ENCODE results near the gene OPA1.

Gene OPA1

DNA sequence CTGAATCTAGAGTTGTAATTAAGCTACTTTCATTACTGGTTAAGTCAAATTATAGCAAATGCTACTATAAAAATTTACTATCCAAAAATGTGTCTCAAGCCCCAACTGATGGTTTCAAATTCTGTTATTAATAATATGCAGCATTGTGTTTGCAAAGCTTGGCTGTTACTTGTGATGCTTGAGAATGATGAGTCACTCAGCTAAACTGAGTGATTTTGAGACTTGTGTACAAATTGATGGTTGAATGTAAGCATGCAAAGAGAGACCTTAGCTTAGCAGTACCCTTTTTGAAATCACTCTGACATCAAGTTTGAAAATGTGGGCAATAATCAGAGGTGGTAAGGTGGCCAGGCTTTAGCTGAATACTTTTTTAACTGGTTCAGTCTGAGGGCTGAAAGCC is 27.6 kb downstream of the OPA1 start:
- DNase-seq, result no peak
- Histone ChIP-seq H3K36me3 (replicated peaks; ENCODE audit: insufficient read depth, low read length) (peaks cover 9% of the 10 kb centered on the region; the same call in 1 of the 2 replicates), H3K4me2 (ENCODE audit: low read depth, low read length) (no peak overlapping the region), H3K4me1 (ENCODE audit: low read length) (no peaks in the 10 kb centered on the region), H3K4me3 (ENCODE audit: low read length) (no peak overlapping the region), H3K9ac (ENCODE audit: low read length) (no peak overlapping the region), H3K27ac (ENCODE audit: low read length) (no peak overlapping the region), H4K20me1 (ENCODE audit: insufficient read depth, low read length) (no peaks in the 10 kb centered on the region; the same call in 1 of the 2 replicates), H3K27me3 (replicated peaks; ENCODE audit: insufficient read depth, low read length) (no peaks in the 10 kb centered on the region), H3K9me2 (replicated peaks; ENCODE audit: insufficient read depth, low read length) (no peaks in the 10 kb centered on the region), H3K9me3 (replicated peaks; ENCODE audit: insufficient read depth, low read length) (no peaks in the 10 kb centered on the region), H2AFZ (ENCODE audit: low read length) (no peak overlapping the region), H3K79me2 (ENCODE audit: low read length) (peaks cover 8% of the 10 kb centered on the region; the same call in 1 of the 2 replicates), H3F3A (ENCODE audit: insufficient read depth, low read length) (no peaks in the 10 kb centered on the region)
- TF ChIP-seq EZH2phosphoT487 (IDR thresholded peaks at IDR 0.05; ENCODE audit: low read length), result no peak
- no peak for TF ChIP-seq EZH2 (optimal IDR thresholded peaks at IDR 0.05; ENCODE audit: low read depth, low read length)
- TF ChIP-seq, protein P1, sequence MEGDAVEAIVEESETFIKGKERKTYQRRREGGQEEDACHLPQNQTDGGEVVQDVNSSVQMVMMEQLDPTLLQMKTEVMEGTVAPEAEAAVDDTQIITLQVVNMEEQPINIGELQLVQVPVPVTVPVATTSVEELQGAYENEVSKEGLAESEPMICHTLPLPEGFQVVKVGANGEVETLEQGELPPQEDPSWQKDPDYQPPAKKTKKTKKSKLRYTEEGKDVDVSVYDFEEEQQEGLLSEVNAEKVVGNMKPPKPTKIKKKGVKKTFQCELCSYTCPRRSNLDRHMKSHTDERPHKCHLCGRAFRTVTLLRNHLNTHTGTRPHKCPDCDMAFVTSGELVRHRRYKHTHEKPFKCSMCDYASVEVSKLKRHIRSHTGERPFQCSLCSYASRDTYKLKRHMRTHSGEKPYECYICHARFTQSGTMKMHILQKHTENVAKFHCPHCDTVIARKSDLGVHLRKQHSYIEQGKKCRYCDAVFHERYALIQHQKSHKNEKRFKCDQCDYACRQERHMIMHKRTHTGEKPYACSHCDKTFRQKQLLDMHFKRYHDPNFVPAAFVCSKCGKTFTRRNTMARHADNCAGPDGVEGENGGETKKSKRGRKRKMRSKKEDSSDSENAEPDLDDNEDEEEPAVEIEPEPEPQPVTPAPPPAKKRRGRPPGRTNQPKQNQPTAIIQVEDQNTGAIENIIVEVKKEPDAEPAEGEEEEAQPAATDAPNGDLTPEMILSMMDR (IDR thresholded peaks at IDR 0.05; ENCODE audit: low read length), result no peak

DNA sequence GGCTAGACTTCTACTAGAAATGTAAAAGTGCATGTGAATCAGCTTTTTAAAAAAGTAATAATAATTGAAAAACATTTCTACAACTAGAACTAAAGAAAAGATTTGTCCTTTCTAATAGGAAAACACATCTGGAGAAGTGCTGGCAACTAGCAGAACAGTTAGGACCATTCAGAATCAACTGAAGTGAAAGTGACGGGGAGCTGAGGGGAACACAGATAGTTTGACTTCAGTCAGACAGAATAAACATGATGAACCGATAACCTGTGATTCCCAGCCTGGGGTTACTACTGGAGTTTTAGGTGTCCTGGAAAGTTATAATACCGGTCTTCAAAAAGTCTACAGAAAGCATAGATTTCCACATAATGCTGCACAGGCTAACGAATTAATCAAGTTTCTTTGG is 28.1 kb downstream of the OPA1 start:
- peaks cover 12% of the 10 kb centered on the region; the same call in 1 of the 2 replicates for H3K36me3 ChIP-seq (replicated peaks; ENCODE audit: insufficient read depth, low read length)

DNA sequence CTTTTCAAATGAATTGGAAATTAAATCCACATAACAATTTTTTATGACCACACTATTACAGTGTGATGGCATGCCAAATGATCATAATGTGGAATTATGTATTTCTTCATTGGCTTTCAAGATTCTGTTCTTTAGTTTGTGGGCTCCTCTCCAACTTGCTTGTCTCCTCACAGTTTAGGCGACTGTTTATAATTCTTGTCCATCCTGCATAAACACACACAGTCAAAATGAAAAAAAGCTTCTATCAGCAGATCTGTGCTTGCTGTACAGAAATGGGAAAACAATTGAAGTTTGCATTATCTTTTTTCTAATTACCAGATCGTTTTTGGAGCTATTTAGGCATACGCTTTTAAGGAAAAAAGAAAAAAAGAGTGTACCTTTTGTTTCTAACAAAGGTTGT is 37.0 kb downstream of the OPA1 start:
- Histone ChIP-seq H4K20me1 (ENCODE audit: insufficient read depth, low read length) (0 out of 2 replicates have a peak, but pooled peaks cover 6% of the 10 kb centered on the region), H3K27ac (ENCODE audit: low read length) (no peak overlapping the region), H3K9me3 (replicated peaks; ENCODE audit: insufficient read depth, low read length) (no peaks in the 10 kb centered on the region), H3K9me2 (replicated peaks; ENCODE audit: insufficient read depth, low read length) (no peaks in the 10 kb centered on the region), H3K4me3 (ENCODE audit: low read length) (no peak overlapping the region), H3K4me1 (ENCODE audit: low read length) (no peaks in the 10 kb centered on the region), H3K9ac (ENCODE audit: low read length) (no peak overlapping the region), H3K36me3 (replicated peaks; ENCODE audit: insufficient read depth, low read length) (peaks cover 12% of the 10 kb centered on the region), H3K27me3 (replicated peaks; ENCODE audit: insufficient read depth, low read length) (no peaks in the 10 kb centered on the region), H3K79me2 (ENCODE audit: low read length) (no peaks in the 10 kb centered on the region), H2AFZ (ENCODE audit: low read length) (no peak overlapping the region), H3F3A (ENCODE audit: insufficient read depth, low read length) (no peaks in the 10 kb centered on the region), H3K4me2 (ENCODE audit: low read depth, low read length) (no peak overlapping the region)
- no peak for DNase-seq
- TF ChIP-seq, protein P1 (IDR thresholded peaks at IDR 0.05; ENCODE audit: low read length), result no peak
- TF ChIP-seq EZH2 (optimal IDR thresholded peaks at IDR 0.05; ENCODE audit: low read depth, low read length) (no peak), EZH2phosphoT487 (IDR thresholded peaks at IDR 0.05; ENCODE audit: low read length) (no peak)

More for the DNA sequence above, 28.1 kb downstream of the OPA1 start:
- Histone ChIP-seq H3F3A (ENCODE audit: insufficient read depth, low read length) (no peaks in the 10 kb centered on the region), H3K9ac (ENCODE audit: low read length) (no peak overlapping the region), H3K79me2 (ENCODE audit: low read length) (peaks cover 3% of the 10 kb centered on the region; the same call in 1 of the 2 replicates), H3K9me2 (replicated peaks; ENCODE audit: insufficient read depth, low read length) (no peaks in the 10 kb centered on the region), H3K4me1 (ENCODE audit: low read length) (no peaks in the 10 kb centered on the region), H4K20me1 (ENCODE audit: insufficient read depth, low read length) (no peaks in the 10 kb centered on the region; the same call in 1 of the 2 replicates), H3K27ac (ENCODE audit: low read length) (no peak overlapping the region), H2AFZ (ENCODE audit: low read length) (no peak overlapping the region), H3K9me3 (replicated peaks; ENCODE audit: insufficient read depth, low read length) (no peaks in the 10 kb centered on the region), H3K27me3 (replicated peaks; ENCODE audit: insufficient read depth, low read length) (no peaks in the 10 kb centered on the region), H3K4me3 (ENCODE audit: low read length) (no peak overlapping the region), H3K4me2 (ENCODE audit: low read depth, low read length) (no peak overlapping the region)
- DNase-seq, result no peak
- no peak for TF ChIP-seq EZH2phosphoT487 (IDR thresholded peaks at IDR 0.05; ENCODE audit: low read length)
- TF ChIP-seq EZH2 (optimal IDR thresholded peaks at IDR 0.05; ENCODE audit: low read depth, low read length), result no peak

DNA sequence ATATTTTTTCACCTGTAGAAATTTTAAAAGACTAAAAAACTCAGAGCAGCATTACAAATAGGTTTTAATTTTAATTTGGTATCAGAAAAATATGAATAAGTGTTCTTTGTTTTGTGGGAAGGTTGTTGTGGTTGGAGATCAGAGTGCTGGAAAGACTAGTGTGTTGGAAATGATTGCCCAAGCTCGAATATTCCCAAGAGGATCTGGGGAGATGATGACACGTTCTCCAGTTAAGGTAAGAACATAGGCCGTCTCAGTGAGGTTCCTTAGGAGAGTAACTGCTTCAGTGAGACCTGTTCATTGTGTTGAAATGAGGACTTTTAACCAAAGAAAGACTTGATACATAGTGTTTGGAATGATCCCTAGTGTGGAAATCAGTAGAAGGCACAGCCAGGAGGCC is 44.8 kb downstream of the OPA1 start:
- H3K4me2 ChIP-seq (ENCODE audit: low read depth, low read length), result no peak overlapping the region
- no peak overlapping the region for H3K4me3 ChIP-seq (ENCODE audit: low read length)
- H3F3A ChIP-seq (ENCODE audit: insufficient read depth, low read length), result no peaks in the 10 kb centered on the region
- no peak overlapping the region for H3K9ac ChIP-seq (ENCODE audit: low read length)
- peaks cover 10% of the 10 kb centered on the region; the same call in 1 of the 2 replicates for H3K36me3 ChIP-seq (replicated peaks; ENCODE audit: insufficient read depth, low read length)
- no peak for DNase-seq
- no peaks in the 10 kb centered on the region for H3K4me1 ChIP-seq (ENCODE audit: low read length)
- H4K20me1 ChIP-seq (ENCODE audit: insufficient read depth, low read length), result 0 out of 2 replicates have a peak, but pooled peaks cover 5% of the 10 kb centered on the region
- no peaks in the 10 kb centered on the region for H3K9me2 ChIP-seq (replicated peaks; ENCODE audit: insufficient read depth, low read length)
- H3K9me3 ChIP-seq (replicated peaks; ENCODE audit: insufficient read depth, low read length), result no peaks in the 10 kb centered on the region
- no peaks in the 10 kb centered on the region for H3K79me2 ChIP-seq (ENCODE audit: low read length)
- no peak overlapping the region for H3K27ac ChIP-seq (ENCODE audit: low read length)
- TF ChIP-seq EZH2 (optimal IDR thresholded peaks at IDR 0.05; ENCODE audit: low read depth, low read length) (no peak), EZH2phosphoT487 (IDR thresholded peaks at IDR 0.05; ENCODE audit: low read length) (no peak)
- TF ChIP-seq, protein P1 (IDR thresholded peaks at IDR 0.05; ENCODE audit: low read length), result no peak
- H2AFZ ChIP-seq (ENCODE audit: low read length), result no peak overlapping the region
- no peaks in the 10 kb centered on the region for H3K27me3 ChIP-seq (replicated peaks; ENCODE audit: insufficient read depth, low read length)
